Measurements from ENCODE around the gene CCT2.

CCT2 gene

DNA sequence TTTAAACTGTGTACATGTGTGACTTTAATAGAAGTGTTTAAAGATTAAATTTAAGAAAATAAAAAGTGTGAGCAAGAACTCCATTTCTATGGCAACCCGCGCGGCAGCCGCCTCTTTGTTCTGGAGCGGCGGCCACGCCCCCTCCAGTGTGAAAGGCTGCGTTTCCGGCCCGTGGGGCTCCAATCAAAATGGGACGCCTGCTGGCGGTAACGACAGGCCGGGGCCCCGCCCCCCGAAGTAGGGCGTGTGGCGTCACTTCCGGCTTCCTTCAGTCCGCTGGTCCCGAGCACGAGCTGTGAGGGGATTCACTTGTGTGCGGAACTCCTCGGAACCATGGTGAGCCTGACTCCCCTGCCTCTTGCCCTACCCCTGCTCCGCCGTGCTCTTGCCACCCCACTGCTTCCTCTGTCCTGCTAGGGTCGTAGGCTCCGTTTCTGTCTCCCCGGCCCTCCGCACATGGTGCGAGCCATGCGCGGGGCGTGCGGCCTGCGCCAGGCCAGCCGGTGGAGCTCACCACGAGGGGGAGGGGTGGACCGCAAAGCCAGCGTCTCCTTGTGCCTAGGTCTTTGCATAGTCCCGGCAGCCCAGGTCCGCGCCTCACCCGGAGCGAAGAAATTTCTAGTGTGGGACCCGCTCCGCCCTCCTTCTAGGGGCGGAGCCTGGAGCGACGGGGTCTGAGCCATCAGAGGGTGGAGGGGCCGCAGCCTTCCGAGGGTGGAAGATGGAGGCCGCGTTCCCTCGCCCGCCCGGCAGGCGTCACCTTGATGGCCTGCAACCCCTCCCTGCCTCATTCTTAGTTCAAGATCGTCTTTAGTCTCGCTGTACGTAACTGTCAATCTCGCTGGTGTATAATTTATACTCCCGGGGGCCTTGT, at the start of gene CCT2:
Gene CCT2, plus strand, starts transcription at position 271 of the 874 bp plus-strand sequence. Its CDS starts 63 bp downstream, at position 334.
- peak; percentile 92 for DNase-seq (ENCODE audit: low read depth)

DNA sequence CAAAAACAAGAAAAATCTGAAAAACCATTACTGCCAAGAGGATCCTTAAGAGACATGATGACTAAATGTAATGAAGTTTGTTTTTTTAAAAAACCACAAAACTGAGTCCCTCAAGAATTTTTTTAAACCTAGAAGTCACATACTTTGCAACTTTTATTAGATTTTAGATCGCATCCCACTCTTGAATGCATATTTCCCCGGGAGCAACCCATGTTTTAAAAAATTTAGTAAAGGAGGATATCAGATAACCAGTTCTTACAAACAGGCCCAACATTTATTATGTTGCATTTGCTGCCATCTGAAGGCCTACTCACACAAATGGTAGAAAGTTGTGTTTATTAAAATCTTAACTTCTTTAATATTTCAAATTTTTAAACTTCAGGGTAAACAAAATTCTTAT, 44.3 kb upstream of the CCT2 start:
- DNase-seq (ENCODE audit: low read depth), result no peak

DNA sequence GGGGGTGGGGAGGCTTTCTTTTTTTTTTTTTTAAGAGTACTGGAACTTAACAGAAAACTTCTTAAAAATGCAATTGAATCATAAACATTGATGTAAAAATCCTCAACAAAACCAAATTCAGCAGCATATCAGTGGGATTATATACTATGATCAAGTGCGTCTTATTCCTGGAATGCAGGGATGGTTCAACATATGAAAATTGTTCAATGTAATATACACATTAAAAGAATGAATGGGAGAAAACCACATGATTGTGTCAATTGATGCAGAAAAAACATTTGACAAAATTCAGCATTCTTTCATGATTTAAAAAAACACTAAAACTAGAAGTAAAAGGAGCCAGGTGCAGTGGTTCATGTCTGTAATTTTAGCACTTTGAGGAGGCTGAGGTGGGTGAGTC, 41.2 kb upstream of the CCT2 start:
- DNase-seq (ENCODE audit: low read depth), result no peak

DNA sequence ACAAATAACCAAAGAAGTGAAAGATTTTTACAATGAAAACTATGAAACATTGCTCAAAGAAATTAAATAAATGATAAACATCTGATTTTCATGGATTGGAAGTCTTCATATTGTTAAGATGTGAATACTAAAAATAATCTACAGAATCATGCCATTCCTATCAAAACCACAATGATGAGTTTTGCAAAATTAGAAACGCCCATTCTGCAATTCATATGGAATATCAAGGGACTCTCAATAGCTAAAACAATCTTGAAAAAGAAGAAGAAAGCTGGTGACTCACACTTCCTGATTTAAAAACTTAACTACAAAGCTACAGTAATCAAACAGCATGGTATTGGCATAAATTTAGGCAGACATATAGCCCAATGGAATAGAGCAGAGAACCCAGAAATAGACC, 40.2 kb upstream of the CCT2 start:
- DNase-seq (ENCODE audit: low read depth), result no peak

DNA sequence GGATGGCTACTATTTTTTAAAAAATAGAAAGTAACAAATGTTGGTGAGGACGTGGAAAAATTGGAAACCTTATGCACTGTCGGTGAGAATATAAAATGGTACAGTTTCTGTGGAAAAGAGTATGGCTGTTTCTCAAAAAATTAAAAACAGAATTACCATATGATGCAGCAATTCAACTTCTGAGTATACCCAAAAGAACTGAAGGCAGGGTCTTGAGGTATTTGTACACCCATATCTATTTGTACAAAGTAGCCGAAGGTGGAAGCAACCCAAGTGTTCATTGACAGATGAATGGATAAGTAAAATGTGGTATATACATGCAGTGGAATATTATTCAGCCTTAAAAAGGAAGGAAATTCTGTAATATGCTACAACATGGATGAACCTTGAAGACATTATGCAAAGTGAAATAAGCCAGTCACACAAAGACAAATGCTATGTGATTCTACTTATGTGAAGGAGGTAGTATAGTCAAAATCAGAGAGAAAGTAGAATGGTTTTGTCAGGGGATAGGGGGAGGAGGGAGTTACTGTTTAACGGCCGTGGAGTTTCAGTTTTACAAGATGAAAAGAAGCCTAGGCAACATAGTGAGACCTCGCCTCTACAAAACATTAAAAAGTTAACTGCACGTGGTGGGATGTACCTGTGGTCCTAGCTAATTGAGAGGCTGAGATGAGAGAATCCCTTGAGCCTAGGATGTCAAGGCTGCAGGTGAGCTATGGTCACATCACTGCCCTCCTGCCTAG, 38.4 kb upstream of the CCT2 start:
- no peak for DNase-seq (ENCODE audit: low read depth)

DNA sequence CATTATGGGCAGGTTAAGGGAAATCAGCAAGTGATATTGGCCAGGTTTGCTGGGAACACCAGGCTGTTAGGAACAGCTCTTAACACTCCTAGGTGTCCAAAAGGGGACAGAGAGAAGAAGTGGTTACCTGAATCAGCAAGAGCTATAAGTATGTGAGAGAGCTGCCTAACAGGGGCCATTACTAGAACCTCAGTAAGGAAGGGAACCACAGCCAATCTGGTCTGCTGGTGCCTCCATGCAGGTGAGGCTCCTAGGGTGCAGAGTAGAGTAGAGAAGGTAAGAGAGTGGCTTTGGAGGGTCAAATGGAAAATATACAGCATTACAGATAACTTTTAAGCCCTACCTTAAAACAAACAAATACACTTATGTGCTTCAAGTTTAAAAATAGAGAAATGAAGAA, 36.6 kb upstream of the CCT2 start:
- DNase-seq (ENCODE audit: low read depth), result no peak

DNA sequence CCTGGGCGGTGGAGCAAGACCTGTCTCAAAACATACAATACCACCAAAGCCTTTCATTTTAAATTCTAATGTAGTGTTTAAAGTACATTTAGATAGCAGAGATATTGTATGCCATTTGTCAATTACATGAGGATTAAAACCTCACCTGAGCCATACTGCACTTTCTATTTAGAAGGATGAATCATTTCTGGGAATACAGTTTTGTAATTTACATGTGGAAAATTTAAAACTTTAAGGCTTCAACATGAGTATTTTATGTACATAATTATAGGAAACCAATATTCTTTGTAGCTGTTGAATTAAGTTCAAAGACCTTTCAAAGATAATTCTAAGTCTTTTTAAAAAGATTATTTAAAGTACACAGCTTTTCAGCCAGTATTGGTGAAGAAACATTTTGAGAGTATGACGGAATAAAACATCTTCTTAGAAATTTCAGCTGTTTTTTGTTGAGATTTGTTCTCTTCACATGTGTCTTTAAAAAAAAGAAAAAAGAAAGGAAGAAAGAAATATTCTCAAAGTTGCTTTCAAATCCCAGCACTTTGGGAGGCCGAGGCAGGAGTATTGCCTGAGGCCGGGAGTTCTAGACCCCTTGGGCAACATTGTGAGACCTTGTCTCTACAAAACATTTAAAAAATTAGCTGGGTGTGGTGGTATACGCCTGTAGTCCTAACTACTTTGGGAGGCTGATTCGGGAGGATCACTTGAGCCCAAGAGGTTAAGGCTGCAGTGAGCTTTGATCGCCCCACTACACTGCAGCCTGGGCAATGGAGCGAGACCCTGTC, 34.5 kb upstream of the CCT2 start:
- no peak for DNase-seq (ENCODE audit: low read depth)

DNA sequence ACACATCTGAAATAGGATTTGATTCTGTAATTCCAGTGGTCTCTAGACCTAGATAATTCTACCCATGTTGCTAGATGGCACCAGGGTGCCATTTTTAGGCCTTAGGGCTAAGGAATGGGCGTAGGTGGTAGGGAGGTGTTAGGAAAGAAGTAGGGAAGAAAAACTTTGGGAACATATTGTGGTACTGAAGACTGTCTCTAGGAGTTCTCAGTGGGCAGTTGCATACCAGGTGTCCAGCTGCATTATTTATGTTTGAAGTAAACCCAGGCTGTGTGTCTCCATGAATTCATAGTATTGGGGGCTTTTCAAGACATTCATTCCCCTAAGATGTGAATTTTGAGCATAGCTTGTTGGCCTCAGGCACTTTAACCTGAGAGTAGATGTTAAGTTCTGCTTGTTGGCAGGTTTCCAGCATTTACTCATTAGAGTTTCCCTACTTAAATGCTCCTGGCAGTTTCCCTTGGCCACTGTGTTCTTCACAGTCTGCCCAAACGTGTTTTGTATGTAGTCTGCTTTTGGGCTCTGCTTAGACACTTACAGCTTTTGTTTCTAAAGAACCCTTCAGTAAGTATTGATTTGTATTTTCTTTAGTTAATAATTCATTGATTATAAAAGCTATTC, 31.5 kb upstream of the CCT2 start:
- no peak for DNase-seq (ENCODE audit: low read depth)

DNA sequence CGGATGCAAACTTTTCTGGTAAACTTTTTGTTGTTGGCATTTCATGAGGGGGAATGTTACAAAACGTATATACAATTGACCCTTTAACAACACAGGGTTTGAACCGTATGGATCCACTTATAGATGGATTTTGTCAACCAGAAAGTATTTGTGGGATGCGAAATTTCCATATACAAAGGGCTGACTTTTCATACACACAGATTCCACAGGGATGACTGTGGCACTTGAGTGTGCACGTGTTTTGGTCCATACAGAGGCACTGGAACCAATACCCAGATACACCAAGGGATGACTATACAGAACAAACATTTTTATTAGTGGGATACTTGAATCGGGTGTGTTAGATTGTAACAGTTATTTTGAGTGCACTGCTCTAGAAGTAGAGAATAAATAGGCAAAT, 29.8 kb upstream of the CCT2 start:
- no peak for DNase-seq (ENCODE audit: low read depth)

DNA sequence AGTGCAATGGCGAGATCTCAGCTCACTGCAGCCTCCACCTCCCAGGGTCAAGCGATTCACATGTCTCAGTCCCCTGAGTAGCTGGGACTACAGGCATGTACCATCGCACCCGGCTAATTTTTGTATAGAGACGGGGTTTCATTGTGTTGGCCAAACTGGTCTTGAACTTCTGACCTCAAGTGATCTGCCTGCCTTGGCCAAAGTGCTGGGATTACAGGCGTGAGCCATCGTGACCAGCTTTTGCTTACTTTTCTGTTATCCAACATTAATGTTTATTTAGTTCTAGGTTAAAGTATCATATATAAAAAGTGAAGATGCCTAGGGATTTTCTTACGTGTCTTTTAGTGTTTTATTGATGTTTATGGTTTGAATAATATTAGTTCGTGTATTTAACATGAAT, 28.9 kb upstream of the CCT2 start:
- DNase-seq (ENCODE audit: low read depth), result no peak

DNA sequence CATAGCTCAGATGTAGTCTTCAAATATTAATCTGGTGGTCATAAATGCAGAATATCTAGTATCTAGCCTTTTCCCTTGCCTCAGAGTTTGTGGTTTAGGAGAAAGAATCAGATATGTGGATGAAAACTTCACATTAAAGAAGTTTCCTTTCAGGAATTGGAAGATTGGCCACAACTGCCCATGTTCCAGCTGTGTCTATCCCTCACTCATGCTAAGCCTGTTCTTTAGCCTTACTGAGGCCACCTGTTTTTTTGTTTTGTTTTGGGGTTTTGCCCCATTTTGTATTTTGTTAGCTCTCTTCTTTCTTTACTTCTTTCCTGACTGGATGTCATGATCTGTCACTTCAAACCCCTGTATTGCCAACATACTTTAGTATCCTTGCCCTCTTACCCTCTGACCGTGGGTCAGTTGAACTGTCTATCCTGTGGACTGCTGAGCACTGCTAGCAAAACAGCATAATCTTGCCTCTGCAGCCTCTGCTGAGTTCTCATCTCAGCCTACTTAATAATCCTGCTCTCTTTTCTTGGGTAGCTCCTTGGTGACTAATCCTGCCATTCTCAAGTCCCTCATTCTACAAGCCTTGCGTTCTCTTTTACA, 22.0 kb upstream of the CCT2 start:
- DNase-seq (ENCODE audit: low read depth), result no peak

DNA sequence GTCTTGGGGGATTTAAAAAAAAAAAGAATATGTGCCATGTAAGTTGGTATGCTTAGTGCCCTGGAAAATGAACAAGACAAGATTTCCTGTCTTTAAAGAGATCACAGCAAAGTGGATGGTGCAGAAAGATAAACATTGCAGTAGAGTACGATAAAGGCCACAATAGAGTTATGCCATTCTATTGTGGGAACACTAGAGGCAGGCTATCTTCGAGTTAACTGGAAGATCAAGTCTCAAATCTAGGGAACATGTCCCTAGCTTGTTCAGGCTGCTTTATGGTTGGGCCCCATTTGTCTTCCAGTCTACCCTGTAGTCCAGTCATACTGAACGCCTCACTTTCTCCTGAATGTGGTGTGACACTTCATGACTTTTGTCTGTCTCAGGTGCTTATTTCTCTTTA, 18.7 kb upstream of the CCT2 start:
- no peak for DNase-seq (ENCODE audit: low read depth)

DNA sequence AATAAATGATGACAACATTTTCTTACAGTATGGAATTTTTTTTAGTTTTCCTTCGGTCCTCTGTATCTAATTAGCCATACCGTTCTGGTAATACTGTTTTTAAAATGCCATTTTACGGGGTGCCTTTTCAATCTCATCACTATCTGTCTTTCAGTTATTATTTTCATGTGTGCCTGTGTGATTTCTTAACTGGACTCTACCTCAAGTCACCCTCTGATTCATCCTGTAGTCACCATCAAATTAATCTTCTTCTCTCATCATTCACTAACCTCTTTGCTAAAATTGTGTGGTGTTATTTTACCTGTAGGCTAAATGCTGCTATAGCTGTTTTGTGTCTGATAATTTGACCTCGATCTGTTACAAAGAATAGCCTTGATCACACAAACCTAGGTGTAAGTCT, 16.0 kb upstream of the CCT2 start:
- DNase-seq (ENCODE audit: low read depth), result no peak

DNA sequence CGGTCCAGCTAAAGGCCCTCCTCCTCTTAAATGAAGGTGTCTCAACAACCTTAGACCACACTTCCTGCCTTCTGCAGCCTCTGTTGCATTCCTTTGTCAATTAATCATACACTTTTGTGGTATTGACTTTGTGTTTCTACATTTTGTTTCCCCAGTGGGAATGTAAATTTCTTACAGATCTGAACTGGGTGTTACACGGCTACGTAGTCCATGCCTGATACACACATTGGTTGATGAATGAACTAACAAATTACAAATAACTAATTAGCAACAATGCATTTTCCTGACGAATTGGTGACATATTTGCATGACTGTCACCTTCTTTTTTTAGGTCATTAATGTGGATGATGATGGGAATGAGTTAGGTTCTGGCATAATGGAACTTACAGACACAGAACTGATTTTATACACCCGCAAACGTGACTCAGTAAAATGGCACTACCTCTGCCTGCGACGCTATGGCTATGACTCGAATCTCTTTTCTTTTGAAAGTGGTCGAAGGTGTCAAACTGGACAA, 15.2 kb upstream of the CCT2 start:
- DNase-seq (ENCODE audit: low read depth), result no peak

DNA sequence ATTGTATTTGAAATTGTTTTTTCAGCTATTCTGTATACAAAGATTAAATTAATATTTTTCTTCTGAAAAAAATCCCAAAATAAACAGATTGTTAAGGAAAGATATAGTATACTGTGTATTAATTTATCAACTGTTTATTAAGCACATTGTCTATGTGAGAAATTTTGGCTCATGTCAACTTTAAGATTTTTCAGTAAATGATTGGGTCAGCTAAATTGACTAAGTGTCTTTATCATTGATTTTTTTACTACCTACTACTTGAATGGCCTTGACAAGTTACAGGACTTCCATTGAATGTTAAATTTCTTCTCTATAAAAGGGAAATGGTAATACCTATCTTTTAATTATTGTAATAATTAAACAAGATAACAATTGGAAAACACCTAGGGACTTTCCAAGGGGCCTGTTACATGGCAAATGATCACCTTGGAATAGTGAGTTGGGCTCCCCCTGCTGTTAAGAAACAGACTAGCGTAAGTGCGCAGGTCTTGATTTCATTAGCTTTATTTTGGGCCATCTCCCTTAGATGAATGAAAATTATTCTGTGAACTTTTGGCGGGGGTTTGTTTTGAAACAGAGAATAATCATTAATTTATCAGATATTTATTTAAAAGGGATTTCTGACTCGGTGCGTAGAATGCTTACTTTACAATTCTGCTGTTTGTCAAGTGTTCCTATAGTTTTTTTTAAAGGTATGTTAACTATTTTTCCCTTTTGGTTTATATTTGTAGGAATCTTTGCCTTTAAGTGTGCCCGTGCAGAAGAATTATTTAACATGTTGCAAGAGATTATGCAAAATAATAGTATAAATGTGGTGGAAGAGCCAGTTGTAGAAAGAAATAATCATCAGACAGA, 14.5 kb upstream of the CCT2 start:
- DNase-seq (ENCODE audit: low read depth), result peak; percentile 34

DNA sequence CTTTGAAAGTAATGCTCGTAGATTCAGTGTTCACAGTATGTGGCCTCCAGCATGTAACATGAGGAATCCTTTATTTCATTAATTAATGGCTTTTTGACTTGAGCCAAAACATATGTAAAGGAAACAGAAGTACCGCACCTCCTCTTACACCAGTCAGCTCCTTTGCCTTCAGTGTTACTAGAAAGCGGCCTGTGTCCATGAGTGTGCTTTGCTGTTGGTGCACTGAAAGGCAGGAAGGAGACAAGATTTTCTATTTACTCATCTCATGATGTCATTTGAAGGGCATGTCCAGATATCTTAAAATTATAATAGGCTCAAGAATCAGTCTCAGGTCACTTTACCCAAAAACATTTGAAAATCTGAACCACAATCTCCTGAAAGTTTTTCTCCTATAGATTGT, 9.9 kb upstream of the CCT2 start:
- no peak for DNase-seq (ENCODE audit: low read depth)

DNA sequence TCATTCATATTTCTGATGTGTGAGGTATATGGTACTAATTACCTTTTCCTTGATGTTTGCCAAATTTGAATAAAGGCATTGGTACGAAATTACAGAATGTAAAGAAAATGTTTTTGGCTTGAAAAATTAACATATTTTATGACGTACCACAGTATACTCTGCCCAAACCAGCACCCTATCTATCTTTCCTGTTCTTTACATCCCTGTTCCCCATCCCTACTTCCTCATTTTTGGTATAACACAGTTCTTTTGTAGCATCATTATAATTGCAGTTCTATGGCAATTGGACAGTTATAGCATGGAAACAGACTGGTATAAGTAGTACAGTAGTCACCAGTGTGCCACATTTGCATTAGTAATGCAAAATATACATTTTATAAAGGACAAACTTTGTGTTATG, 7.0 kb upstream of the CCT2 start:
- no peak for DNase-seq (ENCODE audit: low read depth)

DNA sequence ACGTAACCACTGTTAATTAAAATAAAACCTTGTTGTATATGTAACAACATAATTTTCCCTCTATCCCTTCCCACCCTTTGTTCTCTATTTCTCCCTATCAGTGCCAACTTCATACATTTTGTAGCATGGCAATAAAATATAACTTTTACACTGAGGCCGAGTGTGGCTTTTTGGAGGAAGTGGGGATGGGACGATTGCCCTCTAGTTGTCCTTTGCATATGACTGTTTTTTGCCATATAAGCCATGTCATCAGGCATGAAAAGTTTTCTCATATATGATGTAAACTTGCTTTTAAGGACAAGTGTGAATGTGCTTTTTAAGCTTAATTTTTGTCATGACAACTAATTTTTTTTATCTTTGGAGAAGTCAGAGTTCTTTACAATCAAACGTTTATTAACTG, 6.2 kb upstream of the CCT2 start:
- no peak for DNase-seq (ENCODE audit: low read depth)

DNA sequence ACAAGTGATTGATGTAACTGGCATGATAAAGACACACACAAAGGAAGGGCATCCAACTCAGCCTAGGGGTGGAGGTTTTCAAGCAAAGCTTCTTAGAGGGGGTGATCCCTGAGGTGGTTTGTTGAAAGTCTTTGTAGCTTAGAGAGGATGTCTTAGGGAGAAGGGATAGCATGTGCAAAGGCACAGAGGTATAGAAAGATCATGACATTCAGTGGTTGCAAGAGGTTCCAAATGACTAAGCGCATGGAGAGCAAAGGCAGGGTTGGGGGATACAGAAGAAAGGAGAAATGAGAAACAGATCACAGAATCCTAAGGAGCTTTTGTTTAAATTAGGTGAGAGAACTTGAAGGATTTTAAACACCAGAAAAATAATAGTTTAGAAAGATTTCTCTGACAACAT, 5.2 kb upstream of the CCT2 start:
- no peak for DNase-seq (ENCODE audit: low read depth)

DNA sequence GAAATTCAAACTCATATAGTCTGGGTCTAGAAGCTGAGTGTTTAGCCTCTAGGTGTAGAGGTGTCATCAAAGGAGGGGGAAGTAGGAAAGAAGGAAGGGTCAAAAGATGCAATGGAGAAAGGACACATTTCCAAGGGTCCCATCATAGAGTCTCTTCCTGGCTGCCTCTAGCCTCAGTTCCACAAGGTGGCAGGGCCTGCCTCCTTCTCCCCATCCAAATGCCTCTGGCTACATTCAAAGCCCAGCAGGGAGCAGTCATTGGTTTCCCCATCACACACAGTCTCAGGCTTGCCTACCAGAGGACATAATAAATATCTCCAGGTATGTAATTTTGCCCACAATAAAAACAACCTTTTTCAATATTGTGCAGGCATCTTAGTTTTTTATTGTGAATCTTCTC, 2.1 kb upstream of the CCT2 start:
- DNase-seq (ENCODE audit: low read depth), result no peak

DNA sequence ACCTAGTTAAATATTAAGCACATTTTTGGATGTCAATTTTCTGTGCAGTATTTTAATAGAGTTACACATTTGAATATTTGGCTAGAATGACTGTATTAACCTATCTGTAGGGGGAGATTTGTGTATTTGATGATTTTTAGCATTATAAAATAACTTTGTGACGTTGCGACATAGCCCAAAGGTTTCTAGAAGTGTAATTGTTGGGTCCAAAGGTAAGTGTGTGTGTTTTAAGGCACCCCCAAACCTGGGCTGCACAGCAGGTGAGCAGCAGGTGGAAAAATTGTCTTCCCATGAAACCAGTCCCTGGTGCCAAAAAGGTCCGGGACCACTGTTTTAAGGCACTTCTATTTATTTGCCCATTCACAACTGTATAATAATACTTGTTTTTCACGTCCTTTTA, 3.3 kb downstream of the CCT2 start:
- DNase-seq (ENCODE audit: low read depth), result no peak
